GM18861 (cell line): ENCODE results near the gene BACE2.

Experiments
- ATAC-seq: cut with Tn5 transposase; IDR thresholded peaks from one replicate; pipeline ENCODE4 v1.9.1; 2021; ENCODE audit not compliant: unreplicated experiment

BACE2 gene

DNA sequence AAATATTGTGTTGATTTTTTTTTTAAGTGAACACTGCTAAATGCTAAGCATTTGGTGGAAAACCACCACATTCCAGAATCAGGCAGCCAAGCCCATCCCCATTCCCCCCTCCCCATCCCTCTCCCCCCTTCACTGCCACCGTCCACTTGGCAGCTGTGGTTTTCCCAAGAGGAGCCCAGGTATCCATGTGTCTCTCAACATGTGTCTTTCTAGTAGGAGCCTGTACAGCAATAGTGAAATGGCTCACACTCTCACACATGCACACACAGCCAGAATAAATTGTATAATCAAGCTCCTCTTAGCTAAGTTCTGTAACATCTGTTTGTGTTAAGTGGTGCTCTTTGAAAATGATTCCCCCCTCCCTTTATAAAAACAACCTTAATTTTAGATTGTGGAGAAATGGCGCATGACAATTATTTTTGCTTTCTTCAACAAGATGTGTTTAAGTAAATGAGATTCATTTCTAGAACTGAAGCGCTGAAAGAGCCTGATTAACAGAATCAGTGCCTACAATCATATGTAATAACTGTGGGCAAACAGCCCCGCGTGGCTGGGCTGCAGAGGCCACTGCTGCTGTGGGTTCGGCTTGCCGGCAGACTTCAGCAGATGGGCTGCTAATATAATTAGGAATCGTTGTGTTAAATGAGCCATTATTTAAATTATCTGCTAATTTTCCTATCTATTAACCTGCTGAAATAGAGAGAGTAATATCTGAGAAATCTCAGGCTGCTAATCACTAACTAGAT lies 43.3 kb downstream of the BACE2 start:
- ATAC-seq: no peak

DNA sequence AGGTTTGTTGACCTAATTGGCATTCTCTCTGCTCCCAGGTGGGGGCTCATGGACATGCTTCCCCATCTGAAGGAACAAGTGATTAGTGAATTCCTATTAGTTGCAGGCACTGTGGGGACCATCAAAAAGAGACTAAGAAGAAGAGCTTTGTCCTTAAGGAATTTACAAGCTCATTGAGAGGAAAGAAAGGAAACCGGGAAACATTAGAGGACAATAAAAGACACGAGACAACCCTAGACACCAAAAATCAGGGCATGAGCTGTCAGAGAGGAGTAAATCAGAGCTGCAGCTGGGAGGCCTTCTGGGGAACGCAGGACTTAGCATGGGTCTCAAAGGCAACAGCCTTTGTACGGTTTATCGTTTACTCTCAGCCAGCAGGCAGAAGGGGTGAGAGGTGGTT lies 45.1 kb downstream of the BACE2 start:
- ATAC-seq: no peak

DNA sequence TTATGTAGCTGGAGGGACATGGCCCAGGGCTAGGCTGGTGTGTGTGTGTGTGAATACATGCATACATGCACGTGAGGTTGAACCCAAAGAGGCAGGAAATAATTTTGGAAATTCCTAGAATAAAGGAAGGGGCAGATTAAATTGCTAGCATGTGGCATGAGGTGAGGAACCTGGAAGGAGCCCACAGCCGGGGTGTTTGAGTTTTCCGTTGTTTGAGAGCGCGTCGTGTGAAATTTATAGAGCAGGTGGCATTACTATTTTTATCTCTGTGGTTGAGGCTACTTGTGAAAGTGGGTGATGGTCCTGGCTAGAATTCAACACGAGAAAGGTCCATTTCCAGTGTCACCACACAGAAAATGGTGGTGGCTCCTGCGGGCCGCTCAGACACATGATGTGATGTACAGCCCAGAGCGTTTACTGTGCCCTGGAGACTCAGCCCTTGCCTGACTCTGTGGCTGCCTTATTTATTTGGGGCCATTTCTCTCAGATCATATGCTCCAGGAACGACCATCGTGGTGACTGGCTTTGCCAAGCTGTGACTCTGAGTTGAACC lies 48.0 kb downstream of the BACE2 start:
- no peak for ATAC-seq

DNA sequence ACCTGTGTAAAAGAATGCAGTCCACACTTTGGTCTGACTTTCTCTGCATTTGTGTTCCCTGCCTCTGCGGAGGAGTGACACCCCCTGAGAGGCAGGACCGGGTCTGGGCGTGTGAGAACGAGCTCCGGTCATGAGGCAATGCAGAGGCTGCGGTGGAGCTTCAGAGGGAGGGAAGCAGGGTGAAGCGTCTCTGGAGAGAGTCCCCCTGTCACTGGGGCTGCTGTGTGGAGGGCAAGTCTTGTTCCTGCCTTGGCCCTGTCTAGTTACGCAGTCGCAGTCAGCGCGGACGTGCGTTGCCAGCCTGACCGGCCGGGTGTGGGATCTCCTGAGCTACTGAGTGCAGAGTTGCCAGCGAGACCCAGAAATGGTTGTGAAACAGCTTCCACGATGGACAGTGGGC lies 48.5 kb downstream of the BACE2 start:
- ATAC-seq: no peak

DNA sequence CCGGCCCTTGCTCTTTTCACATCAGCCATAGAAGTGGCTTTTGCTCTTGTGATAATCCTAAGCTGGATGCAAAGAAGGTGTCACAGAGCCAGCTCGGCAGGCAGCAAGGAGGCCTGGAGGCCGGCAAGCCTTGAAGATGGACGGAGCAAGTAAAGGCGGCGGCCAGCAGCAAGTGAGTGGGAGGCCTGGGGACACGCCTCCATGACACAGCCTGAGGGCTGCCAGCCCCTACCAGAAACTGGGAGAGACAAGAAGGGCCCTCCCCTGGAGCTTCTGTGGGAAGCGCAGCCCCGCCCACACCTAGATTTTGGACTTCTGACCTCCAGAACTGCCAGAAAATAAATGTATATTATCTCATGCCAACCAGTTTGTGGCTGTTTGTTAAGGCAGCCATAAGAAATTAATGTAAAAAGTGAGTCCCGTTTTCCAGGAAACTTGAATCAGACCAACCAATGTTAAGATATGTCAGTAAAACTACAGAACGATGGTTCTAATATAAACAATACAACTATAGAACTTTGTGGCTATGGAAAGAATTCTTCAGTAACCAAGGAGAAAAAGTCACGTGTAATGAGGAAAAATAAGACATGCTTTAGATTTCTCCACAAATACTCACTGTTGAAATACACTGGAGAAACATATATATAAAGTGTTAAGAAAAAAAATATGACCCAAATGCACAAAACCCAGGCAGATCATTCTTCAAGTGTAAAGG lies 49.9 kb downstream of the BACE2 start:
- no peak for ATAC-seq

DNA sequence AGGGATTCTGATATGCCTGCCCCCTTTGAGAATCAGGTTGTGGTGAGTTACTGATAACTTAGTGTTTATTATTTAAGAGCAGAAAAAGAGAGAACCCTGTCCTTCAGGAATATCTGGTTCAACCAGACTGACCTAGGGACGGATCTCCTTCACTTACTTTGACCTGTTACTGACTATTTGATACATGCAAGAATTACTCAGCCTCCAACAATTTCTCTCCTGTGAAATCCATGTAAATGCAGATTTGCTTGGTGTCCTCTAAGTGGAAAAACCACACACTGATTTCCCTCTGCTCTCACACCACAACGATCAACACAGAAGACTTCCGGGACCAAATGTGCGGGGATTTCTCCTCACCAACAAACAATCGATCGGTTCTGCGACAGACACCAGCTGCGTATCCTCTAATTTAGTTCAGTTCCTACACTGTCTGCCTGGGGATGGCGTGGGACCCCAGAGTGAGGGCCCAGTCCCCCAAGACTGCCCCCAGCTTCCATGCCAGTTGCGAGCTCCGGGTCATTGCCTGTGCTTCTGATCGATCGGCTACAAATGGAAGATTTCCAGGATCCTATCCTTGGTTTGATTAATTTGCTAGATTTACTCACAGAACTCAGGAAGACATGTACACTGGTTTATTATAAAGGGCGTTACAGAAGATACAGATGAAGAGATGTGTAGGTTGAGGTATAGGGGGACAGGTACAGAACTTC lies 51.7 kb downstream of the BACE2 start:
- no peak for ATAC-seq

DNA sequence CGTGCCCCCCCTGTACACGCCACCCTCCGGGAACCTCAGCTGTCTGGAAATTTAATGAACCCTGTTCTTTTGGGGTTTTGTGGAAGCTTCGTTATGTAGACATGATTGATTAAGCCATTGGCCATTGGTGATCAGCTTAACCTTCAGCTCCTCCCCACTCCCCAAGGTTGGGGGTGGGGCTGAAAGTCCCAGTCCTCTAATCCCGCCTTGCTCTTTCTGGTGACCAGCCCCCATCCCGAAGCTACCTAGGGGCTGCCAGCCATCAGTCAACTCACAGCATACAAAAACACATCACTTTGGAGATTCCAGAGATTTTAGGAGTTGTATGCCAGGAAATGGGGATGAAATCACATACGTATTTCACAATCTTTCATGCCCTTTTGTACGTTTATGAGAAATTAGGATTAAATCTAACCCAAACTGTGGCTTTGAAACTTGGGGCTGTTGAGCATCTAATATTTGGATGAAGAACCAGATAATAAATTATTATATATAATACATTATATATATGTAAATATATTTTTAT lies 52.3 kb downstream of the BACE2 start:
- ATAC-seq: no peak

DNA sequence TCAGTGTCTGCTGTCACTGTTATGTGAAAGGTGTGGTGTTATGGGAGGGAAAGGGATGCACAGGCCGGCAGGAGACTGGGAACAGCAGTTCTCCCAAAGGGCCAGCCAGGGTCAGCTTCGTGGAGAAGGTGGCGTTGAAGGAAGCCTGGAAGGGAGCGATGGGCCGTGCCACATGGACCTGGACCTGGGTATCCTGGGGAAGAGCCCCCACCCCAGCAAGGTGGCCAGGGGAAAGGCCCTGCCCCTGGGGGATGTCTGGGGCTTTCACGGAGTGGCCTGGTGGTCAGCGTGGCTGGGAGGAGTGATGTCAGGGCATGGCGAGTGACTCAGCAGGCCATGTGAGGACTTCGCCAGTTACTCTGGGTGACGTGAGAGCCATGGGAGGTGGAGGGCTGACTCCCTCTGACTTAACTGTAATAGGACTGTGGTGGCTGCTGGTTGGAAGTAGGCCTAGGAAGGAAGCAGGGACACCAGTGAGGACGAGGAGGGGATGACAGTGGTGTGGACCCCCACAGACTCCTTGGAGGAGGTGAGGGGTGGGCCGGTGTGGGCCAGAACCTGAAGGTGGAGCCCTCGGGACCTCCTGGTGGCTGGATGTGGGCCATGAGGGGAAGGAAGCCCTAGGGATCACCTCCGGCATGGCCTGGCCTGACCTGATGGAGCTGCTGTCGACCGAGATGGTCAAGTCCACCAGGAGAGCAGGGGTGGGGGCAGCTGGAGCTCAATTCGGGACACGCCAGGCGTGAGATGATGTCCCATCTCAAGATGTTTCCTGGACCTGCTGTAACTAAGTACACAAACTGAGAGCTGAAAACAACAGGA lies 54.5 kb downstream of the BACE2 start:
- ATAC-seq: no peak

DNA sequence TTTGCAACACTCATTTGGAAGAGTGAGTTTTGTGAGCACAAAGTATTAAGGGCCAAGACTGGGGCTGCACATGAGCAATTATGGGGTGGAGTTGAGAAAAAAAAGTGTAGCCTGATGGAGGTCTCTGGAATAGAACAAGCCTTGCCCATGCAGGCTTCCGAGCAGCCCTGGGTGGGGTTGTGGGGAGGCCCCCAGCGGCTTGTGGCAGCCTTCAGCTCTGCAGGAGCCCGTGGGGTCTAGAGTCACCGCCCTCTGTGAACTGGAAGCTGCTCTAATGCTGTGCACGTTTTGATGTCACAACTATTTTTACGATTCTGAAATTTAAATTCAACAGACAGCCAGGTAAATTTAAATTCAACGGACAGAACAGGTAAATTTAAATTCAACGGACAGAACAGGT lies 58.9 kb downstream of the BACE2 start:
- ATAC-seq: no peak

DNA sequence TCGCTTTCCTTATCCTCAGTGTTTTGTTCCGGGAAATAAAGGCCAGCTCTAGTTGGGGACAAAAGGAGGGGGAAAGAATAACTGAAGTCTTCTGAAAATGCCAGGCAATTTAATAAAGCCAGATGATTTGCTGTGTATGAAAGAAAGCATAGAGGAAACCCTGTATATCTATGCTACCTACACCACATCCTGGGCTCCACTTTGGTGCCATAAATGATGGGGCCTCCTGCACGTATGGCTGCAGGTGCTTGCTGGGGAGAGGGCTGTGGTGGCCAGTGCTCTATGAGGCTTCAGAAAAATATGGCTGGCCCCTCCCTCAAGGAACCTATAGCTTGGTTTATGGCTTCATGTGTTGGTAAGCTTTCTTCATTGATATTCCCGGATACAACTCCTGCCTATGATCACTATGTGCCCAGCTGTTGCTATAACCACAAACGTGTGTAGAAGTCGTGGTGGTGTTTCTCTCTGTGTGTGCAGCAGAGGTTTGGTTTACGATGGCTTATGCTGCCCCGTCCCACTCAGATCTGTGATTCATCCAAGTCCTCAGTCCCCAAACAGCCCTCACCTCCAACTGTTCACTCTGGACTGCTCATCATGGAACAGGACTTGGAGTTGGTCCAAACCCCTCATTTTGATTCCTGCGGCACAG lies 59.5 kb downstream of the BACE2 start:
- no peak for ATAC-seq

DNA sequence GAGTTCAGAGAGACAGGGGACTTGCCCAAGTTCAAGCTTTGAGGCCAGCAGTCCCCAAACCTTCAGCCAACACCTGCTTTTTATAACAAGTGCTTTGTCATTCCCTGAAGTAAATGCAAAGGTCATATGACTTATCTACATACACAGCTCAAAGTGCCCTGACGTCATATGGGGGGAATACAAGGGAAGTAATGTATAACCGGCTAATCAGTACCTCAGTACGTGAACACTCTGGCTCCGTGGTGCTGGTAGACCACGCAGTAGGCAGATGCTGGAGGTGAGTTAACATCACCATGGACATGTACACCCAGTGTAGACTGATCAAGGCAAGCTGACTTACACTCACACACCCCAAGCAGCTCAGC lies 60.0 kb downstream of the BACE2 start:
- ATAC-seq: no peak

DNA sequence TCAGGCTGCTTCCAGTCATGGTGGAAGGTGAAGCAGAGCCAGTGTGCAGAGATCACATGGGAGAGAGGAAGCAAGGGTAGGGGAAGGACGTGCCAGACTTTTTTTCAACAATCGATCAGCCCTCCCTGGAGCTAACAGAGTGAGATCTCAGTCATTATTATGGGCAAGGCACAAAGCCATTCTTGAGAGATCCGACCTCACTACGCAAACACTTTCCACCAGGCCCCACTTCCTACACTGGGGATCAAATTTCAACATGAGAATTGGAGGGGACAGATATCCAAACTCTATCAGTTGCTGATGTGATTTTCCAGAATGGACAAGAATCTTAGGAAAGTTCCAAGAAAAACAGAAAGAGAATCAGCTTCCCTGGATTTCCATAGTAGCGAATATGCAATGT lies 60.5 kb downstream of the BACE2 start:
- ATAC-seq: no peak

DNA sequence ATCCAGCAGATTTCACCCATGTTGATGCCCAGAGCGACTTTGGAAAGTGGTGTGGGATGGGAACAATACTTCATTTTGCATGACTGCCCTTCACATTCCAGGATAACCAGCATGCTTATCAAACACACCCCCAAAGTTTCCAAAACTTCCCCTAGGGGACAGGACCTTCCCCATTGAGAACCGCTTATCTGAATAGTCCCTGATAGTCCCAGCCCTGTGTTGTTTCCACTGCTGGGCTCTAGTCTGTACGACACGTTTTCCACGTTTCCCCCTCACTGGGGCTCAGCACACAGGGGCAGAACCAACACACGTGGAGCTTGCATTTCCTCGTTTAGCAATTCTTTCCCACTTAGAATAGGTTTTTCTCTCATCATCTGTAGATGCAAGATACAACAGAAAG lies 61.0 kb downstream of the BACE2 start:
- ATAC-seq: no peak

DNA sequence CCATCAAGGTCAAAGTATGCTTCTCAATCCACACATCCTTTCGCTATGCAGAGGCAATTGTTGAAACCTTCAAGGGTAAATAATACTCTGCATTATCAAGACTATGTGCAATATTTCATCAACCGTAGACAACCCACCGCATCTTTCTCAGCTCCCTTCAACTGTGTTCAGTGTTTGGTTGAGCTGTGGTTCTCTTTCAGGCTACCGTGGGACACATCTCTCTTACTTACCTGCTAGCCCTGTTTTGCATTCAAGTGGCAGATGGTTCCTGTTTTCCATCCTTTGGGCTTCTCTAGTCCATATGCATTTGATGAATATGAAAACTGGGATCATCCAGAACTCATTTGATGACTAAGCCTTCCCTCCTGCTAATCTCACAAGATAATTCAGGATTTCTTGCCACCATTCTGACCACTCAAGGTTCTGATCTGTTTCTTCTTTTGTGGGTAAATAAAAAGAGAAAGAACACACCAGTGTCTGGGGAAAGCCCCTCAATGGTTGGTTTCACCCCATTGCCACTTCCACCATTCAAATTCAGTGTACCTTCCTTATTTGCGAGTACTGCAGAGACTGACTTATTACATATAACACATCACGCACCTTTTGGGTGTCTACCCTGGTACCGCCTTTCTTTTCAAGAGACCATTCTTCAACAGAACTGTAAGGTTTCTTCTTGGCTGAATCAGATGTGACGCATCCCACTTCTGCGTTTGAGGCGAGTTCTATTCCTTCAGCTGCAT lies 61.7 kb downstream of the BACE2 start:
- no peak for ATAC-seq

DNA sequence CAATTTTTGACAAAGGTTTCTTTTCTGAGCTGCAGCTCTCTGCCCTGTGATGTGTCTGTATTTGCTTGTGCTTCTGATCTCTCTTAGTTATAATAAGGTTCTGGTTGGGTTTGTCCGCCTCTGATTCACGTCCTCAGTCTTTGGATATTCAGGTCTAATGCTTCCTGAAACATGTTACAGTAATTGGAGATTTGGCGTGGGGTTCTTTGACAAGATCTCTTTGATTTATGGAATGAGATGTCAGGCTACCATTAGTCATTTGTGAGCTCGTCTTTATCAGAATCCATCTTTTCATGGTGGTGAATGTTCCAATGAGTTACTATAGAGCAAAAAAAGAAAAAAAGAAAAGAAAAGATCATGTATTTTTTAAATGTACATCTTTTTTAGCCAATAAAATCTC lies 62.5 kb downstream of the BACE2 start:
- ATAC-seq: no peak

DNA sequence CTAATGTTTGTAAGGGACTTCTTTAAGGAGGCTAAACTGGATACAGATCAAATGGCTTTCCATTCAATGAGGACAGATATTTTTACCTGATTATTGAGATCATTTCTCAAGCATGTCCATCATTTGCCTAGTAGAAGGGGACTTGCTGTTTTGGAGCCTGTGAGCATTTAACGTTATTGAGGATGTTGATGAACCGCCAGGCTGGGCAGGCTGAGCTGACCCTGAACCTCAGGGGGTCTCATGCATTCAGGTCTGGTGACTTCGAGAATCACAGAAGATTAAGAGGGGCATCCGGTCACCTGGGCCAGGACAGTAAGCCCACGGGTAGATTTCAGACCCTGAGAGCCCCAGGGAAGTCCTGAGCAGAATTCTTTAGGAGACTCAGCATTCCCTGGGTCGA lies 63.1 kb downstream of the BACE2 start:
- no peak for ATAC-seq

DNA sequence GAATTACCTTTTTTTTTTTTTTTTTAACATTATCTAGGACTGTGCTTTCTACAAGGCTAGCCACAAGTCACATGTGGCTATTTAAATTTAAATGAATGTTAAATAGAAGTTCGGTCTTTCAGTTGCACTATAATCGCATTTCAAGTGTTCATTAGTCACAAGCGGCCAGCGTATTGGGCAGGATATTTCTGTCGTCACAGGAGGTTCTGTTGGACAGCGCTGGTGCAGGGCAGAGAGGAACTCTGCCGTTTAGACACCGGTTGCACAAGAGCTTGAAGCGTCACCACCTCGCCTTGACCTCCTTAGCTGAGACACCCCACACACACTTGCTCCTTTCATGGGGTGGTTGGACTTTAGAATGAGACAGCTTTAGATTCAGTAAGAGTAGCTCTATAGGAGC lies 64.1 kb downstream of the BACE2 start:
- ATAC-seq: no peak

DNA sequence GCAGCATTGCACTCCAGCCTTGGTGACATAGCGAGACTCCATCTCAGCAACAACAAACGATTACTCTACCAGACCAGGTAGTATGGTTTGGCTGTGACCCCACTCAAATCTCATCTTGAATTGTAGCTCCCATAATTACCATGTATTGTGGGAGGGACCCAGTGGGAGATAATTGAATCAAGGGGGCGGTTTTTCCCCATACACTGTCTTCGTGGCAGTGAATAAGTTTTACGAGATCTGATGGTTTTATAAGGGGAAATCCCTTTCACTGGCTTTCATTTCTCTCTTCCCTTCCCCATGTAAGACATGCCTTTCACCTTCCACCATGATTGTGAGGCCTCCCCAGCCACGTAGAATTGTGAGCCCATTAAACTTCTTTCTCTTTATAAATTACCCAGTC lies 66.0 kb downstream of the BACE2 start:
- ATAC-seq: no peak

DNA sequence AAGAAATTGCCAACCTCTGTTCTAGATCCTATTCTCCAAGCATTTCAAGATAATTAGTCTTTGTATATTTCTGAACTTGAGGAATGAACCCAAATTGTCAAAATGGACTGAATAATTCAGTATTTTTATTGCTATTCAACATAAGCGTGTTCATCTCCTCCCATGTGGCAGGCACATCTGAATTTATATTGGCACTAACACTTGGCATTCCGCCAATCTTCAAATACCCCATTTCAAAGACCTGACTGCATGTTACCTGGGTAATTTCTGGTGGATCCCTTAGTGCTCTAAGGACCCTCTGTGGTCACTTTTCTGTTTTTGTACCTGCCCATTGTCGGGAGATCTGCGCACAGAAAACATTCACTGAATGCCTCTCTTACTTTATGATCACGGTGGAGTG lies 66.6 kb downstream of the BACE2 start:
- ATAC-seq: no peak

DNA sequence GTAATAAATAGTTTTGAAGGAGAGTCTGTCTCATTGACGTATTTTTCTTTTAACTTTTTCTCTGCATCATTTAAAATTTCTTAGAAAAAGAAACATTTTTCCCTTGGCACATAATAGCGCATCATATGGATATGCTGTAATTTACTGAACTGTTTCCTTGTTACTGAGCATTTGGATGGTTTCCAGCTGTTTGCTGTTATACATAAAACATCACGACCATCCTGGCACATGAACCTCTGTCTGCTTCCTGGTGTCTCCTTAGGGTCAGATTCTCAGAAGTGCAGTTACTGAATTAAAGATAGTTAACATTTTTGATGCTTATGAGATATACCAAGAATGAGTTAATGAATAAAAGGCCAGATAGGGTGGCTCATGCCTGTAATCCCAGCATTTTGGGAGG lies 67.2 kb downstream of the BACE2 start:
- ATAC-seq: no peak
